Thymus (tissue), 11 donors: ENCODE results near the gene LCMT2. TPM values are rescaled to one million over a fixed set of nuclear protein-coding genes. Genes with fewer than 3 reads are reported as not detected.
"Not testable (repeated sequence)": the region's sequence is repeated elsewhere in the genome, so short reads cannot be mapped to it uniquely, and the experiment has no call there.

ENCODE experiments used
- DNase-seq, 9 donors: peaks; one replicate each; pipeline ENCODE4 v3.0.0-alpha.2; 2013; ENCODE audit warnings: low spot score in 9 of 9, low read depth in 6 of 9, missing footprints in 1 of 9
- H3K27ac ChIP-seq, 2 donors: one replicate each; pipeline ENCODE4 v1.5.1; 2013; ENCODE audit warnings: control low read depth in 1 of 2, low read depth in 1 of 2, low read length in 1 of 2, mild to moderate bottlenecking in 1 of 2, moderate library complexity in 1 of 2
- H3K27me3 ChIP-seq, 2 donors: one replicate each; pipeline ENCODE4 v1.5.1; 2013; ENCODE audit warnings: low read length in 1 of 2; ENCODE audit not compliant: control insufficient read depth in 2 of 2, insufficient read depth in 1 of 2
- H3K36me3 ChIP-seq, 2 donors: one replicate each; pipeline ENCODE4 v1.5.1; 2013; ENCODE audit warnings: low read length in 1 of 2, mild to moderate bottlenecking in 1 of 2, moderate library complexity in 1 of 2; ENCODE audit not compliant: control insufficient read depth in 2 of 2, insufficient read depth in 2 of 2
- H3K4me1 ChIP-seq, 2 donors: one replicate each; pipeline ENCODE4 v1.5.1; 2013; ENCODE audit warnings: low read length in 2 of 2; ENCODE audit not compliant: control insufficient read depth in 2 of 2, insufficient read depth in 2 of 2
- H3K4me3 ChIP-seq, 2 donors: one replicate each; pipeline ENCODE4 v1.5.1; 2013; ENCODE audit warnings: low read length in 2 of 2, control low read depth in 1 of 2, mild to moderate bottlenecking in 1 of 2
- H3K9me3 ChIP-seq, 2 donors: one replicate each; pipeline ENCODE4 v1.5.1; 2013; ENCODE audit warnings: low read length in 1 of 2, mild to moderate bottlenecking in 1 of 2; ENCODE audit not compliant: control insufficient read depth in 2 of 2, insufficient read depth in 1 of 2
- WGBS: extraction: QIAGEN DNeasy Blood & Tissue Kit; methylation state at CpG from one replicate; pipeline ENCODE4 v1.1.7; 2013; 5-methylcytosine and 5-hydroxymethylcytosine counted together
- polyA plus RNA-seq: library from polyadenylated mRNA; stranded (reverse); fragments of 200-250 nt; gene quantifications from one replicate; pipeline ENCODE4 v1.2.3, GENCODE V29; 2013
- total RNA-seq: library from RNA; stranded (reverse); fragments of 120-200 nt; gene quantifications from one replicate; pipeline ENCODE4 v1.2.4, GENCODE V29; 2013
- donor health status: healthy.

Gene LCMT2
- total and polyA plus RNA-seq, 2 donors, result 5.9 to 11.3 TPM

- DNase-seq, result no peak
- WGBS, result 94% methylated on average over 6 of the region's 6 CpGs
- Histone ChIP-seq H3K27me3 (peaks cover 2 to 36% of the 10 kb centered on the region in 2 donors), H3K36me3 (no peaks in the 10 kb centered on the region), H3K4me1 (no peaks in the 10 kb centered on the region), H3K9me3 (no peaks in the 10 kb centered on the region), H3K4me3 (no peak overlapping the region), H3K27ac (no peak overlapping the region)
Measured at GRCh38 chr15:43294091-43294706, 36.2 kb downstream of the LCMT2 start.

DNA sequence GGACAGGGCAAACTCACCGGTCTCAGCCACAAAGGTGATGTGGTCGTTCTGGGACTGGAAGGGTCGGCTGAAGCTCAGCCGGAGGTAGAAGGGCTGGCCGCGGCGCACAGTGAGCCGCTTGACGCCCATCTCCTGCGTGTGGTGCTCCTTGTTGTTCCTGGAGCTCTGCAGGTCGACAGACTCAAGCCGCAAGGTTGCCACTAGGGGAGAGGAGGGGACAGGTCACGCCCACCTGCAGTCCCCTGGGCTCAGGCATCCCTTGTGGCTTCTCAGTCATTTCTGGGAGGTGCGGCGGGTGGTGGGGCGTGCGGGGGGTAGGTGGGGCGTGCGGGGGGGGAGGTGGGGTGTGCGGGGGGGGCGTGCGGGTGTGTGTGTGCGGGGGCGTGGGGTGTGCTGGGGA lies 36.9 kb downstream of the LCMT2 start:
- 16% methylated on average over 21 of the region's 24 CpGs for WGBS
- DNase-seq, result no peak
- Histone ChIP-seq H3K4me1 (no peaks in the 10 kb centered on the region), H3K27me3 (peaks cover 2 to 36% of the 10 kb centered on the region in 2 donors), H3K27ac (no peak overlapping the region), H3K9me3 (no peaks in the 10 kb centered on the region), H3K36me3 (no peaks in the 10 kb centered on the region), H3K4me3 (no peak overlapping the region)

DNA sequence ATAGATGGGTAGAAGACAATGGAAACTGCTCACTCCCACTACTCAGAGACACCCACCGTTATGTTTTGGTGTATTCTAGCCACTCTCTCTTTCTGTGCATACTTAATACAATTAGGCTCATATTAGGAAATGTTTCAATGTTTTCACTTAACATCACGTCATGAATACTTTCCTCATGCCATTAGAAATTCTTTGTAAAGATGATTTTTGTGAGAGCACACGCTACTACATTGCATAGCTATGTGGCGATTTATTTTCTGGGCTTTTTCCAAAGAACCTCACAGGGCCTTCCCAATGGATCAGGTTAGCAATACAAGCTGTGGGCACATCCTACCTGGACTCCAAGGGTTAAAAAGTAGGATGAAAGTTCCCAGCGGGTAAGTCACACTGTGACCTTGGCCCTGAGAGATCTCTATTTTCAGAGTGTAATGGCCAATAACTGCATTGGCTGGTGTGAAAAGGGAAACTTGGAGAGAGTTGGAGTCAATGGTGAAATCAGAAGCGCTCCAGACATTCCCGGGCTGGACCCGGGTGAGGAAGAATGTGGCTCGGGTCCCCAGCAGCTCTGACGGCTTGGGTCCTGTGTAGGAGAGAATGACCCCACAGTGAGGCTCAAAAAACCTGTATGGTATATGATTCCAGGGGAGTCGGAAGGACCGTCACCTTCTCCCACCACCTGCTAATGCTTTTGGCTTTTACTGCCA lies 37.8 kb downstream of the LCMT2 start:
- no peak for DNase-seq
- Histone ChIP-seq H3K27ac (no peak overlapping the region), H3K27me3 (peaks cover 2 to 34% of the 10 kb centered on the region in 2 donors), H3K4me1 (no peaks in the 10 kb centered on the region), H3K9me3 (no peaks in the 10 kb centered on the region), H3K4me3 (no peak overlapping the region), H3K36me3 (no peaks in the 10 kb centered on the region)
- 92% methylated on average over 12 of the region's 12 CpGs for WGBS

DNA sequence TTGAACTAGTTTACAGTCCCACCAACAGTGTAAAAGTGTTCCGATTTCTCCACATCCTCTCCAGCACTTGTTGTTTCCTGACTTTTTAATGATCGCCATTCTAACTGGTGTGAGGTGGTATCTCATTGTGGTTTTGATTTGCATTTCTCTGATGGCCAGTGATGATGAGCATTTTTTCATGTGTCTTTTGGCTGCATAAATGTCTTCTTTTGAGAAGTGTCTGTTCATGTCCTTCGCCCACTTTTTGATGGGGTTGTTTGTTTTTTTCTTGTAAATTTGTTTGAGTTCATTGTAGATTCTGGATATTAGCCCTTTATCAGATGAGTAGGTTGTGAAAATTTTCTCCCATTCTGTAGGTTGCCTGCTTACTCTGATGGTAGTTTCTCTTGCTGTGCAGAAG lies 40.7 kb downstream of the LCMT2 start:
- not testable (repeated sequence) for H3K4me3 ChIP-seq, H3K4me1 ChIP-seq, H3K27ac ChIP-seq, H3K36me3 ChIP-seq, H3K9me3 ChIP-seq, DNase-seq
- H3K27me3 ChIP-seq, result peaks cover 2 to 32% of the 10 kb centered on the region in 2 donors
- 100% methylated on average over 2 of the region's 3 CpGs for WGBS

- H3K36me3 ChIP-seq, result no peaks in the 10 kb centered on the region
- no peak overlapping the region for H3K27ac ChIP-seq
- no peaks in the 10 kb centered on the region for H3K4me1 ChIP-seq
- 86% methylated on average over 15 of the region's 15 CpGs for WGBS
- H3K27me3 ChIP-seq, result peaks cover 0 to 12% of the 10 kb centered on the region in 2 donors
- no peak overlapping the region for H3K4me3 ChIP-seq
- no peaks in the 10 kb centered on the region for H3K9me3 ChIP-seq
- DNase-seq, result no peak
Measured at GRCh38 chr15:43287254-43287653, 43.1 kb downstream of the LCMT2 start.

GRCh38 chr15:43286074-43286473 lies 44.3 kb downstream of the LCMT2 start:
- DNase-seq, result no peak
- no peak overlapping the region for H3K27ac ChIP-seq
- 75% methylated on average over 7 of the region's 7 CpGs for WGBS
- H3K27me3 ChIP-seq, result peaks cover 0 to 4% of the 10 kb centered on the region in 2 donors
- no peak overlapping the region for H3K4me3 ChIP-seq
- no peaks in the 10 kb centered on the region for H3K4me1 ChIP-seq
- no peaks in the 10 kb centered on the region for H3K36me3 ChIP-seq
- H3K9me3 ChIP-seq, result no peaks in the 10 kb centered on the region

- H3K27me3 ChIP-seq, result peaks cover 0 to 4% of the 10 kb centered on the region in 2 donors
- no peaks in the 10 kb centered on the region for H3K9me3 ChIP-seq
- no peaks in the 10 kb centered on the region for H3K4me1 ChIP-seq
- H3K4me3 ChIP-seq, result no peak overlapping the region
- DNase-seq, result peak; percentile 26 to 79 (median 52)
- 30% methylated on average over 4 of the region's 4 CpGs for WGBS
- no peak overlapping the region for H3K27ac ChIP-seq
- no peaks in the 10 kb centered on the region for H3K36me3 ChIP-seq
Measured at GRCh38 chr15:43285609-43286037, 44.8 kb downstream of the LCMT2 start.

DNA sequence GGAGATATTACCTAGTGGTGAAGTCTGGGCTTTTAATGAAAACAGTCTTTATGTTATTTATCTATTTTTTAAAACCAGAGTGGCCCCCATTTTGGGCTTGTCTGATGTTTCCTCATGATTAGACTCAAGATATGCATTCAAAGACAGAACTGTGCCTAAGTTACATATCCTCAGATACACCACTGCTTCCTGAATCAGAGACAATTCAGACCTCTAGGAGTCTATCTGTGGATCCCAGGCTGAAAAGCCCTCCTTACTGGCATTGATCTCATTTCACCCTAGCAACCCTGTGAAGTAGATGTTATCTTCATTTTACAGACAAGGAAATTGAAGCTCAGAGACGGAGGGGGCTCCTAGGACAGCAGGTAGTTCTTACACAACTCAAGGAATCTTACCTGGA lies 46.8 kb downstream of the LCMT2 start:
- WGBS, result 50% methylated on average over 1 of the region's 1 CpG
- Histone ChIP-seq H3K4me3 (no peak overlapping the region), H3K4me1 (no peaks in the 10 kb centered on the region), H3K27me3 (peaks cover 0 to 4% of the 10 kb centered on the region in 2 donors), H3K36me3 (no peaks in the 10 kb centered on the region), H3K27ac (no peak overlapping the region), H3K9me3 (no peaks in the 10 kb centered on the region)
- no peak for DNase-seq

GRCh38 chr15:43281926-43282602 lies 48.3 kb downstream of the LCMT2 start:
- no peak overlapping the region for H3K4me3 ChIP-seq
- no peak for DNase-seq

More at GRCh38 chr15:43281926-43282602, 48.3 kb downstream of the LCMT2 start:
- peaks cover 0 to 3% of the 10 kb centered on the region in 2 donors for H3K27me3 ChIP-seq
- H3K9me3 ChIP-seq, result no peaks in the 10 kb centered on the region
- H3K27ac ChIP-seq, result no peak overlapping the region
- WGBS, result 98% methylated on average over 12 of the region's 12 CpGs
- H3K4me1 ChIP-seq, result no peaks in the 10 kb centered on the region
- no peaks in the 10 kb centered on the region for H3K36me3 ChIP-seq
